OCI-LY3 (cell line): ENCODE results near the gene LRBA.

Experiments
- H2AFZ ChIP-seq: fragments of 200-600, 300-600 bp; shearing (Covaris generic); 2 replicates; pipeline ENCODE4 v1.6.0; 2014; ENCODE audit warnings: antibody characterized with exemption, low read depth, low read length
- H3K27ac ChIP-seq: fragments of 200-600, 300-600 bp; sonication (generic); 2 replicates; pipeline ENCODE4 v1.5.1; 2014; ENCODE audit warnings: mild to moderate bottlenecking, low read length, moderate library complexity, mixed read lengths
- H3K27me3 ChIP-seq: fragments of 200-600, 300-600 bp; sonication (generic); 2 replicates; pipeline ENCODE4 v1.6.1; 2014; ENCODE audit warnings: low read depth, low read length, mixed read lengths
- H3K36me3 ChIP-seq: fragments of 200-600, 300-600 bp; sonication (generic); replicated peaks from 2 replicates; pipeline ENCODE3; 2014; ENCODE audit warnings: low read depth, low read length, mixed read lengths
- H3K4me1 ChIP-seq: fragments of 300-600, 200-600 bp; sonication (generic); 2 replicates; pipeline ENCODE4 v1.6.1; 2014; ENCODE audit warnings: low read length, mixed read lengths
- H3K4me2 ChIP-seq: fragments of 200-600, 300-600 bp; sonication (generic); 2 replicates; pipeline ENCODE4 v1.6.1; 2014; ENCODE audit warnings: low read length, mixed read lengths
- H3K4me3 ChIP-seq: fragments of 300-600, 200-600 bp; sonication (generic); 2 replicates; pipeline ENCODE4 v1.5.1; 2014; ENCODE audit warnings: antibody characterized with exemption, mild to moderate bottlenecking, low read length, moderate library complexity
- H3K79me2 ChIP-seq: fragments of 300-600, 200-600 bp; shearing (Covaris generic); 2 replicates; pipeline ENCODE4 v1.6.1; 2014; ENCODE audit warnings: mild to moderate bottlenecking, low read length, mixed read lengths
- H3K9ac ChIP-seq: fragments of 300-600, 200-600 bp; shearing (Covaris generic); 2 replicates; pipeline ENCODE4 v1.6.0; 2014; ENCODE audit warnings: mild to moderate bottlenecking, low read length, moderate library complexity
- H3K9me3 ChIP-seq: fragments of 200-600, 300-600 bp; shearing (Covaris generic); 2 replicates; pipeline ENCODE4 v1.6.1; 2014; ENCODE audit warnings: low read length, mixed read lengths; ENCODE audit not compliant: insufficient read depth
- H4K20me1 ChIP-seq: fragments of 200-600, 300-600 bp; sonication (generic); 2 replicates; pipeline ENCODE4 v1.6.1; 2016; ENCODE audit warnings: low read length, mixed read lengths; ENCODE audit not compliant: insufficient read depth
- CTCF ChIP-seq: fragments of 200-600, 300-600 bp; sonication (generic); IDR thresholded peaks from 2 replicates; pipeline ENCODE4 v1.5.1; 2014; ENCODE audit warnings: antibody characterized with exemption, low read length, low read depth
- EZH2phosphoT487 ChIP-seq: fragments of 200-600 bp; shearing (Covaris generic); IDR thresholded peaks from 2 replicates; pipeline ENCODE4 v1.6.1; 2018; ENCODE audit warnings: antibody characterized with exemption, mixed run types, low read depth

LRBA gene

GRCh38 chr4:150590631-150591030 is 424.5 kb downstream of the LRBA start:
- no peak overlapping the region for H3K27ac ChIP-seq
- H3K4me2 ChIP-seq, result no peak overlapping the region
- H3K79me2 ChIP-seq, result no peaks in the 10 kb centered on the region
- H3K4me3 ChIP-seq, result no peak overlapping the region
- no peaks in the 10 kb centered on the region for H3K27me3 ChIP-seq
- no peak overlapping the region for H2AFZ ChIP-seq
- no peaks in the 10 kb centered on the region for H4K20me1 ChIP-seq
- H3K9ac ChIP-seq, result no peak overlapping the region
- H3K9me3 ChIP-seq, result no peaks in the 10 kb centered on the region
- peaks cover 9% of the 10 kb centered on the region for H3K4me1 ChIP-seq
- TF ChIP-seq CTCF (no peak), EZH2phosphoT487 (no peak)
- H3K36me3 ChIP-seq, result no peaks in the 10 kb centered on the region

- Histone ChIP-seq H3K4me3 (no peak overlapping the region), H2AFZ (no peak overlapping the region), H3K36me3 (no peaks in the 10 kb centered on the region), H3K9ac (no peak overlapping the region), H3K9me3 (no peaks in the 10 kb centered on the region), H3K27me3 (no peaks in the 10 kb centered on the region), H4K20me1 (no peaks in the 10 kb centered on the region), H3K4me2 (no peak overlapping the region), H3K79me2 (no peaks in the 10 kb centered on the region), H3K27ac (no peak overlapping the region), H3K4me1 (peaks cover 9% of the 10 kb centered on the region)
- no peak for TF ChIP-seq CTCF
- no peak for TF ChIP-seq EZH2phosphoT487
Observed at GRCh38 chr4:150589157-150589556, 425.9 kb downstream of the LRBA start.

- no peak overlapping the region for H3K27ac ChIP-seq
- H3K27me3 ChIP-seq, result no peaks in the 10 kb centered on the region
- H3K9ac ChIP-seq, result no peak overlapping the region
- no peaks in the 10 kb centered on the region for H4K20me1 ChIP-seq
- TF ChIP-seq EZH2phosphoT487, result no peak
- no peak for TF ChIP-seq CTCF
- H3K4me2 ChIP-seq, result no peak overlapping the region
- H3K79me2 ChIP-seq, result no peaks in the 10 kb centered on the region
- H2AFZ ChIP-seq, result no peak overlapping the region
- no peak overlapping the region for H3K4me3 ChIP-seq
- peaks cover 5% of the 10 kb centered on the region for H3K36me3 ChIP-seq
- no peaks in the 10 kb centered on the region for H3K9me3 ChIP-seq
- peaks cover 9% of the 10 kb centered on the region for H3K4me1 ChIP-seq
Observed at GRCh38 chr4:150588316-150588715, 426.8 kb downstream of the LRBA start.

GRCh38 chr4:150586162-150586810 is 428.8 kb downstream of the LRBA start:
- Histone ChIP-seq H2AFZ (no peak overlapping the region), H3K36me3 (peaks cover 16% of the 10 kb centered on the region), H3K4me2 (no peak overlapping the region), H3K79me2 (no peaks in the 10 kb centered on the region), H3K4me1 (no peaks in the 10 kb centered on the region; the same call in 1 of the 2 replicates), H3K27ac (no peak overlapping the region), H3K9ac (no peak overlapping the region), H3K9me3 (no peaks in the 10 kb centered on the region), H4K20me1 (no peaks in the 10 kb centered on the region), H3K4me3 (no peak overlapping the region), H3K27me3 (no peaks in the 10 kb centered on the region)
- no peak for TF ChIP-seq CTCF
- no peak for TF ChIP-seq EZH2phosphoT487
